HG03460 (cell line): ENCODE results near the gene TMEM150A.
"Not testable (repeated sequence)": the region's sequence is repeated elsewhere in the genome, so short reads cannot be mapped to it uniquely, and the experiment has no call there.

Experiments used
- ATAC-seq: cut with Tn5 transposase; IDR thresholded peaks from one replicate; pipeline ENCODE4 v1.9.1; 2021; ENCODE audit not compliant: unreplicated experiment

Gene TMEM150A

GRCh38 chr2:85602476-85603234 is at the start of gene TMEM150A:
TSS of gene TMEM150A (minus strand) at chr2:85602698. CDS start at chr2:85601948, 750 bp downstream.
- peak; percentile 97 for ATAC-seq

- no peak for ATAC-seq
Measured at GRCh38 chr2:85652056-85652455, 49.6 kb upstream of the TMEM150A start.

- no peak for ATAC-seq
Measured at GRCh38 chr2:85651097-85651496, 48.6 kb upstream of the TMEM150A start.

- ATAC-seq, result no peak
Measured at GRCh38 chr2:85650456-85650855, 48.0 kb upstream of the TMEM150A start.

- no peak for ATAC-seq
Measured at GRCh38 chr2:85649201-85650190, 47.0 kb upstream of the TMEM150A start.

- ATAC-seq, result no peak
Measured at GRCh38 chr2:85648619-85649018, 46.1 kb upstream of the TMEM150A start.

- ATAC-seq, result peak; percentile 84
Measured at GRCh38 chr2:85647823-85648526, 45.5 kb upstream of the TMEM150A start.

- ATAC-seq, result no peak
Measured at GRCh38 chr2:85646166-85646565, 43.7 kb upstream of the TMEM150A start.

- ATAC-seq, result no peak
Measured at GRCh38 chr2:85644909-85645308, 42.4 kb upstream of the TMEM150A start.

- ATAC-seq, result peak; percentile 88
Measured at GRCh38 chr2:85642725-85643124, 40.2 kb upstream of the TMEM150A start.

GRCh38 chr2:85635636-85636035 is 33.1 kb upstream of the TMEM150A start:
- ATAC-seq, result no peak

GRCh38 chr2:85635011-85635410 is 32.5 kb upstream of the TMEM150A start:
- ATAC-seq, result no peak

GRCh38 chr2:85631316-85631715 is 28.8 kb upstream of the TMEM150A start:
- ATAC-seq, result no peak

GRCh38 chr2:85628658-85629057 is 26.2 kb upstream of the TMEM150A start:
- no peak for ATAC-seq

- ATAC-seq, result no peak
Measured at GRCh38 chr2:85623991-85624390, 21.5 kb upstream of the TMEM150A start.

- ATAC-seq, result no peak
Measured at GRCh38 chr2:85621338-85621737, 18.8 kb upstream of the TMEM150A start.

- ATAC-seq, result no peak
Measured at GRCh38 chr2:85619617-85620016, 17.1 kb upstream of the TMEM150A start.

- ATAC-seq, result not testable (repeated sequence)
Measured at GRCh38 chr2:85617723-85618122, 15.2 kb upstream of the TMEM150A start.

GRCh38 chr2:85615413-85615728 is 12.9 kb upstream of the TMEM150A start:
- ATAC-seq, result no peak

- ATAC-seq, result not testable (repeated sequence)
Measured at GRCh38 chr2:85614757-85615156, 12.3 kb upstream of the TMEM150A start.
